B cell (primary cell): ENCODE measurements around the gene PIGW. TPM values are rescaled to one million over a fixed set of nuclear protein-coding genes. Genes with fewer than 3 reads are reported as not detected.

Experiments used
- ATAC-seq: fragments of 200-7000 bp; cut with Tn5 transposase; one replicate; pipeline ENCODE4 v1.10.0; 2021; ENCODE audit warnings: low read depth, mild to moderate bottlenecking, moderate number of reproducible peaks, moderate library complexity
- CTCF ChIA-PET: fragments of 350-600 bp; sonication (Branson Sonifier 250); formaldehyde crosslinking; loops from one replicate; lab custom pipeline; 2021; ENCODE audit warnings: antibody characterized with exemption, inconsistent platforms; lab: Charles Lee
- POLR2A ChIA-PET: fragments of 350-600 bp; sonication (Branson Sonifier 250); formaldehyde crosslinking; loops from one replicate; lab custom pipeline; 2021; ENCODE audit warnings: antibody characterized with exemption; lab: Charles Lee
- DNase-seq: peaks from one replicate; pipeline ENCODE4 v3.0.0; 2013
- H2AFZ ChIP-seq: 2 replicates; pipeline ENCODE4 v1.6.1; 2012; ENCODE audit warnings: mild to moderate bottlenecking, low read depth, low read length; ENCODE audit not compliant: insufficient read depth, poor library complexity, severe bottlenecking
- H3K27ac ChIP-seq, 2 donors: 1 replicate in 1 of 2; 2 replicates in 1 of 2; pipeline ENCODE4 v1.5.1; 2012 to 2013; ENCODE audit warnings: low read length in 2 of 2, mild to moderate bottlenecking in 2 of 2, moderate library complexity in 1 of 2
- H3K27me3 ChIP-seq, 4 experiments: fragments of 200-600 bp in 1 of 4; sonication (generic) in 1 of 4; replicated peaks in 1 of 4; 1 replicate in 2 of 4; 2 replicates in 2 of 4; pipeline versions ENCODE4 v1.6.1 to v1.7.0; 2013 to 2016; ENCODE audit warnings: low read length in 3 of 4, mild to moderate bottlenecking in 2 of 4, mixed read lengths in 1 of 4, moderate library complexity in 1 of 4; ENCODE audit not compliant: insufficient read depth in 4 of 4, control insufficient read depth in 3 of 4; ENCODE audit errors: control extremely low read depth in 1 of 4
- H3K36me3 ChIP-seq, 2 experiments: replicated peaks in 1 of 2; 1 replicate in 1 of 2; 2 replicates in 1 of 2; pipeline versions ENCODE4 v1.6.1 to v1.7.1; 2013; ENCODE audit warnings: low read length in 1 of 2; ENCODE audit not compliant: insufficient read depth in 2 of 2, control insufficient read depth in 1 of 2; ENCODE audit errors: control extremely low read depth in 1 of 2, extremely low read depth in 1 of 2
- H3K4me1 ChIP-seq, 2 donors: fragments of 200-600 bp in 1 of 2; sonication (generic) in 1 of 2; 1 replicate in 1 of 2; 2 replicates in 1 of 2; pipeline versions ENCODE4 v1.5.1 to v1.6.1; 2013 to 2017; ENCODE audit warnings: low read length in 2 of 2; ENCODE audit not compliant: control insufficient read depth in 2 of 2, insufficient read depth in 2 of 2
- H3K4me2 ChIP-seq: replicated peaks from 2 replicates; pipeline ENCODE3; 2012; ENCODE audit warnings: mild to moderate bottlenecking, low read depth, low read length; ENCODE audit not compliant: poor library complexity, severe bottlenecking
- H3K4me3 ChIP-seq, 5 experiments: fragments of 200-600 bp in 1 of 5; sonication (generic) in 1 of 5; 1 replicate in 3 of 5; 2 replicates in 2 of 5; pipeline versions ENCODE4 v1.5.1 to v1.7.0; 2011 to 2016; ENCODE audit warnings: low read length in 4 of 5, mild to moderate bottlenecking in 4 of 5, low read depth in 2 of 5, control low read depth in 1 of 5, moderate library complexity in 1 of 5; ENCODE audit not compliant: insufficient read depth in 1 of 5; ENCODE audit errors: control extremely low read depth in 1 of 5, extremely low read depth in 1 of 5
- H3K79me2 ChIP-seq: fragments of 200-600 bp; sonication (generic); one replicate; pipeline ENCODE4 v1.6.0; 2016; ENCODE audit warnings: low read length; ENCODE audit not compliant: control insufficient read depth, insufficient read depth
- H3K9ac ChIP-seq: fragments of 200-600 bp; sonication (generic); 2 replicates; pipeline ENCODE4 v1.6.1; 2017; ENCODE audit warnings: mild to moderate bottlenecking, low read length, moderate library complexity
- H3K9me3 ChIP-seq, 3 donors: one replicate each; pipeline versions ENCODE4 v1.6.1 to v1.7.1; 2013; ENCODE audit warnings: low read length in 2 of 3; ENCODE audit not compliant: control insufficient read depth in 2 of 3, insufficient read depth in 1 of 3; ENCODE audit errors: control extremely low read depth in 1 of 3
- H4K20me1 ChIP-seq: 2 replicates; pipeline ENCODE4 v1.6.0; 2012; ENCODE audit warnings: mild to moderate bottlenecking, low read length; ENCODE audit not compliant: insufficient read depth, control insufficient read depth, poor library complexity, severe bottlenecking
- H3K27ac Mint-ChIP-seq: one replicate; pipeline ENCODE4 v1.8.0; 2021; ENCODE audit warnings: mixed read lengths
- H3K27me3 Mint-ChIP-seq: one replicate; pipeline ENCODE4 v1.8.0; 2021; ENCODE audit warnings: mixed read lengths
- H3K4me1 Mint-ChIP-seq: one replicate; pipeline ENCODE4 v1.8.0; 2021; ENCODE audit warnings: mixed read lengths
- H3K4me3 Mint-ChIP-seq: one replicate; pipeline ENCODE4 v1.8.0; 2021; ENCODE audit warnings: mixed read lengths
- H3K9me3 Mint-ChIP-seq: one replicate; pipeline ENCODE4 v1.8.0; 2022; ENCODE audit warnings: mixed read lengths; ENCODE audit not compliant: insufficient read depth
- CTCF ChIP-seq: fragments of 200-600 bp; IDR thresholded peaks from one replicate; pipeline ENCODE4 v1.8.0; 2022; ENCODE audit warnings: antibody characterized with exemption, mild to moderate bottlenecking
- EZH2 ChIP-seq: IDR thresholded peaks from 2 replicates; pipeline ENCODE4 v1.6.1; 2012; ENCODE audit warnings: borderline replicate concordance, low read depth, mild to moderate bottlenecking, moderate library complexity, low read length; ENCODE audit not compliant: insufficient read depth, poor library complexity, severe bottlenecking
- WGBS: methylation state at CpG from one replicate; pipeline ENCODE4 v1.1.5; 2013; ENCODE audit warnings: missing lambda C conversion rate; ENCODE audit not compliant: insufficient coverage; 5-methylcytosine and 5-hydroxymethylcytosine counted together
- intact Hi-C: fragments of 100-400 bp; cut with micrococcal nuclease; formaldehyde crosslinking; loops from one replicate; pipeline ENCODE4 v1.10.0; 2022
- polyA plus RNA-seq: library from polyadenylated mRNA; depleted of rRNA; stranded (reverse); fragments of >200 nt; gene quantifications from 2 replicates; pipeline ENCODE4 v1.2.3, GENCODE V29; 2012
- total RNA-seq, 2 donors: library from RNA; stranded (reverse); fragments of 120-200 nt in 1 of 2; gene quantifications; 1 replicate in 1 of 2; 2 replicates in 1 of 2; pipeline versions ENCODE4 v1.2.3 to v1.2.4, GENCODE V29; 2013 to 2022

PIGW gene
- total and polyA plus RNA-seq, 2 donors (not counting 1 experiment from before 2014, with no cell fraction given), result 4.4 to 5.9 TPM

GRCh38 chr17:36525113-36525512 is 9.7 kb upstream of the PIGW start:
- no peaks in the 10 kb centered on the region for H3K9me3 Mint-ChIP-seq
- CTCF ChIA-PET, result interaction anchor here (1.6 kb wide), 1 partner anchor 9 kb away, joined by 3 read pairs; the partner anchor contains the start of genes MYO19 and PIGW
- POLR2A ChIA-PET, result no interaction called here

GRCh38 chr17:36525888-36526287 is 8.9 kb upstream of the PIGW start:
- H3K9me3 ChIP-seq, result no peaks in the 10 kb centered on the region
- TF ChIP-seq CTCF, result no peak
- no peak for TF ChIP-seq EZH2
- H3K27ac ChIP-seq, result no peak overlapping the region
- no peaks in the 10 kb centered on the region for H3K27me3 ChIP-seq
- intact Hi-C loops, result no loop called here
- no peak overlapping the region for H3K9ac ChIP-seq
- DNase-seq (no peak), ATAC-seq (no peak)
- ChIA-PET POLR2A (no interaction called here), CTCF (interaction anchor here (0.6 to 1.6 kb wide), 2 partner anchors 8 to 18 kb away, joined by 3 read pairs; partner anchors contain the start of genes MYO19 and PIGW)
- 100% methylated on average over 6 of the region's 6 CpGs for WGBS
- peaks cover 0 to 38% of the 10 kb centered on the region in 2 experiments for H3K36me3 ChIP-seq
- H4K20me1 ChIP-seq, result no peaks in the 10 kb centered on the region
- no peak overlapping the region for H3K4me3 Mint-ChIP-seq
- no peaks in the 10 kb centered on the region for H3K79me2 ChIP-seq
- H3K4me2 ChIP-seq, result no peak overlapping the region
- H3K4me1 ChIP-seq, result no peaks in the 10 kb centered on the region
- no peak overlapping the region for H3K27ac Mint-ChIP-seq
- no peak overlapping the region for H3K4me3 ChIP-seq
- H2AFZ ChIP-seq, result no peak overlapping the region
- H3K9me3 Mint-ChIP-seq, result no peaks in the 10 kb centered on the region
- H3K4me1 Mint-ChIP-seq, result no peaks in the 10 kb centered on the region
- H3K27me3 Mint-ChIP-seq, result no peaks in the 10 kb centered on the region

More at GRCh38 chr17:36525113-36525512, 9.7 kb upstream of the PIGW start:
- H3K79me2 ChIP-seq, result no peaks in the 10 kb centered on the region
- no peak overlapping the region for H3K27ac ChIP-seq
- ATAC-seq, result no peak
- H3K27me3 ChIP-seq, result no peaks in the 10 kb centered on the region
- intact Hi-C loops, result no loop called here
- H3K27ac Mint-ChIP-seq, result no peak overlapping the region
- no peaks in the 10 kb centered on the region for H4K20me1 ChIP-seq
- H3K27me3 Mint-ChIP-seq, result no peaks in the 10 kb centered on the region
- no peak overlapping the region for H3K9ac ChIP-seq
- no peaks in the 10 kb centered on the region for H3K4me1 Mint-ChIP-seq
- peaks cover 4 to 38% of the 10 kb centered on the region in 2 experiments for H3K36me3 ChIP-seq
- WGBS, result 93% methylated on average over 2 of the region's 2 CpGs
- H3K4me1 ChIP-seq, result no peaks in the 10 kb centered on the region
- H3K4me2 ChIP-seq, result no peak overlapping the region
- TF ChIP-seq CTCF (no peak), EZH2 (no peak)
- DNase-seq, result no peak
- no peaks in the 10 kb centered on the region for H3K9me3 ChIP-seq
- H2AFZ ChIP-seq, result no peak overlapping the region
- H3K4me3 Mint-ChIP-seq, result no peak overlapping the region
- no peak overlapping the region for H3K4me3 ChIP-seq
